Gastrocnemius medialis (tissue), 4 donors: Measurements from ENCODE around the gene UPB1. TPM values are rescaled to one million over a fixed set of nuclear protein-coding genes. Genes with fewer than 3 reads are reported as not detected.
A peak's percentile ranks its signal among the peaks of the same experiment; 100 is the strongest.

Source experiments
- ATAC-seq, 2 donors: fragments of 150-250 bp; one replicate each; pipeline ENCODE4 v1.9.1; 2016
- DNase-seq, 2 donors: peaks; one replicate each; pipeline ENCODE4 v3.0.0-alpha.2; 2019
- H3K27ac ChIP-seq, 4 donors: fragments of 200-600 bp; sonication (generic); 1 replicate in 1 of 4; 2 replicates in 3 of 4; pipeline ENCODE4 v1.5.1; 2016 to 2018; ENCODE audit warnings: mild to moderate bottlenecking in 2 of 4, moderate library complexity in 1 of 4
- H3K27me3 ChIP-seq, 3 donors: fragments of 200-600 bp; sonication (generic) in 2 of 3; 1 replicate in 1 of 3; 2 replicates in 2 of 3; pipeline versions ENCODE4 v1.5.1 to v1.6.0; 2016 to 2019; ENCODE audit warnings: mild to moderate bottlenecking in 1 of 3, moderate library complexity in 1 of 3
- H3K36me3 ChIP-seq, 2 donors: fragments of 200-600 bp; sonication (generic) in 1 of 2; one replicate each; pipeline ENCODE4 v1.5.1; 2017 to 2018
- H3K4me1 ChIP-seq, 2 donors: fragments of 200-600 bp; sonication (generic) in 1 of 2; one replicate each; pipeline ENCODE4 v1.5.1; 2016 to 2017; ENCODE audit warnings: mild to moderate bottlenecking in 2 of 2
- H3K4me3 ChIP-seq, 4 donors: fragments of 200-600 bp; sonication (generic) in 3 of 4; 1 replicate in 1 of 4; 2 replicates in 3 of 4; pipeline ENCODE4 v1.5.1; 2016 to 2019; ENCODE audit warnings: mild to moderate bottlenecking in 2 of 4
- H3K9me3 ChIP-seq, 3 donors: fragments of 200-600 bp; sonication (generic) in 2 of 3; 1 replicate in 1 of 3; 2 replicates in 2 of 3; pipeline ENCODE4 v1.5.1; 2016 to 2019
- CTCF ChIP-seq, 5 experiments: fragments of 450-650 bp in 3 of 5; fragments of 200-600 bp in 2 of 5; sonication (generic) in 2 of 5; IDR thresholded peaks in 4 of 5; conservative IDR thresholded peaks in 1 of 5; 1 replicate in 4 of 5; 2 replicates in 1 of 5; pipeline ENCODE4 v1.5.1; 2016 to 2019; ENCODE audit warnings: antibody characterized with exemption in 5 of 5, mild to moderate bottlenecking in 3 of 5, moderate library complexity in 3 of 5
- POLR2A ChIP-seq, 2 donors: fragments of 450-650 bp; IDR thresholded peaks; one replicate each; pipeline ENCODE4 v1.6.1; 2017; ENCODE audit warnings: antibody characterized with exemption in 2 of 2, mild to moderate bottlenecking in 2 of 2, moderate library complexity in 2 of 2
- in situ Hi-C, 4 donors: fragments of 200-750 bp; cut with MboI; loops; one replicate each; pipeline versions ENCODE4 v1.15.0 to v1.8.0; 2017; ENCODE audit warnings: low sequenced_read_pairs in 4 of 4
- intact Hi-C: fragments of 100-400 bp; cut with DNase I; formaldehyde crosslinking; loops from one replicate; pipeline ENCODE4 v1.15.1; 2023; ENCODE audit warnings: low total_unique reads
- total RNA-seq, 4 donors: library from RNA; depleted of rRNA; stranded (reverse); fragments of >200 nt; gene quantifications; one replicate each; pipeline versions ENCODE4 v1.1.0 to v1.2.3, GENCODE V29; 2016

The UPB1 gene
- total RNA-seq, 4 donors from 2014 or later = 0.20 to 0.25 (median 0.22) TPM

DNA sequence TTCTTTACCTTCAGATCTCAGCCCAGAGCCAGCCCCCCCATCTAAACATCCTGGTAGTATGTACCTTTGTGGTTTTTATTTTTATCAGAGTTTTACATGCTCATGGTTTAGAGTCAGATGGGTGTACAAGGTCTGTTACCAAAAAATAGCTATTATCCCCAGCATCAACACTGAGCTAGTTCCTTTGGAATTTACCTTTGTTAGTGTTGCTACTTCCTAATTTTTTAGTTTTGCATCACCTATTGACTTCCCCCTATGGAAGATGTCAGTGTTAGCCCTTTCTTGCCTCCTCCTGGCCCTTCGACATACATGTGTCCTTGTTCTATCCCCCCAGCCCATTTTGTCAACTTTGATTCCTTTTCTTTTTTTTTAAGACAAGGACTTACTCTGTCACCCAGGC is 7.4 kb downstream of the UPB1 start:
- TF ChIP-seq POLR2A (IDR thresholded peaks at IDR 0.05) (no peak), CTCF (IDR thresholded peaks at IDR 0.05 in 4 of 5, conservative IDR thresholded peaks at IDR 0.05 in 1 of 5) (no peak)
- H3K4me3 ChIP-seq = no peak overlapping the region
- no peak overlapping the region for H3K27ac ChIP-seq
- no peaks in the 10 kb centered on the region for H3K27me3 ChIP-seq
- in situ Hi-C loops (loop anchor here in 1 of 4 donors (10.0 kb wide), 1 partner anchor 68 kb away; no protein-coding TSS in a partner anchor), intact Hi-C loops (loop anchor here (5.0 kb wide), 1 partner anchor 80 kb away; no protein-coding TSS in a partner anchor)
- H3K36me3 ChIP-seq = no peaks in the 10 kb centered on the region
- H3K9me3 ChIP-seq = no peaks in the 10 kb centered on the region
- no peak for ATAC-seq
- DNase-seq = no peak
- peaks cover 0 to 10% of the 10 kb centered on the region in 2 donors for H3K4me1 ChIP-seq

DNA sequence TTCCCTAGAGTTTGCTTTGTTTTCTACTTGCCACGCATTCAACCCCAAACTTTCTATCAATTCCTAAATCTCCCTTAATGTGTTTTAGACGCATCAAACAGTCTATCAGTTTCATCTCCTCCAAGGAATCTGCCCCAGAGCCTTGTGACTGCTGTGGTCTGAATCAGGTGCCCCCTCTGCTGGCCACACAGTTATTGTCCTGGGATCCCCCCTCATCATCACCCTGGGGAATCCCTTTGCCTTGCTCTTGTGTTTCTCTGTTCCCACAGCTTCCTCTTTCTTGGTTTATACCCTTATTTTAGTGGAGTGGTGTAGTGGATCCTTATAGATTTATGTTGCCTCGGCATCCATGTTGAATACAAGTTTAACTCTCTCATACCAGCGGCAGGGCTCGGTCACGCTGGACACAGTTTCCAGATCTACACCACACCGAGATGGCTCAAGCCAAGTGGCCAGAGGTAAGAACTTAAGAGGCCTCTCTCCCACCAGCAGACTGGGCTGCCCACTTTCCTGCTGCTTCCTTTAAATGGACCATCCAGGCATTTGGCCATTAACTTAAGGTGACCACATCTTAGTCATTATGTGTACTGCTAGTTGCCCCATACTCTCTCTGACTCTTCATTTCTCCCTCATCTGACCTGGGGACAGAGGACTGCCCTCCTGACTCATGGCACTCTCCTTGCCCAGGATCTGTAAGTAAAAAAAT is 8.2 kb downstream of the UPB1 start:
- in situ Hi-C loops = loop anchor here in 1 of 4 donors (10.0 kb wide), 1 partner anchor 68 kb away; no protein-coding TSS in a partner anchor
- H3K27ac ChIP-seq = no peak overlapping the region
- peaks cover 0 to 10% of the 10 kb centered on the region in 2 donors for H3K4me1 ChIP-seq
- no peak overlapping the region for H3K4me3 ChIP-seq
- intact Hi-C loops = loop anchor here (5.0 kb wide), 1 partner anchor 81 kb away; no protein-coding TSS in a partner anchor
- DNase-seq = no peak
- H3K9me3 ChIP-seq = no peaks in the 10 kb centered on the region
- peak in 1 of 2 donors; percentile 55 for ATAC-seq
- no peaks in the 10 kb centered on the region for H3K36me3 ChIP-seq
- H3K27me3 ChIP-seq = no peaks in the 10 kb centered on the region
- peak; percentile 21 to 67 (median 57) for TF ChIP-seq CTCF (IDR thresholded peaks at IDR 0.05 in 4 of 5, conservative IDR thresholded peaks at IDR 0.05 in 1 of 5)
- TF ChIP-seq POLR2A (IDR thresholded peaks at IDR 0.05) = no peak

GRCh38 chr22:24503843-24504338 is 8.8 kb downstream of the UPB1 start:
- Histone ChIP-seq H3K27ac (no peak overlapping the region), H3K4me3 (no peak overlapping the region), H3K36me3 (no peaks in the 10 kb centered on the region), H3K27me3 (no peaks in the 10 kb centered on the region), H3K4me1 (peaks cover 0 to 10% of the 10 kb centered on the region in 2 donors), H3K9me3 (no peaks in the 10 kb centered on the region)
- ATAC-seq = no peak
- in situ Hi-C loops = loop anchor here in 1 of 4 donors (10.0 kb wide), 1 partner anchor 69 kb away; no protein-coding TSS in a partner anchor
- DNase-seq = no peak
- TF ChIP-seq POLR2A (IDR thresholded peaks at IDR 0.05) = no peak
- TF ChIP-seq CTCF (IDR thresholded peaks at IDR 0.05 in 4 of 5, conservative IDR thresholded peaks at IDR 0.05 in 1 of 5) = no peak
- intact Hi-C loops = loop anchor here (5.0 kb wide), 1 partner anchor 82 kb away; no protein-coding TSS in a partner anchor

- DNase-seq (no peak), ATAC-seq (no peak)
- H3K36me3 ChIP-seq = no peaks in the 10 kb centered on the region
- no peak for TF ChIP-seq POLR2A (IDR thresholded peaks at IDR 0.05)
- no peak for TF ChIP-seq CTCF (IDR thresholded peaks at IDR 0.05 in 4 of 5, conservative IDR thresholded peaks at IDR 0.05 in 1 of 5)
- in situ Hi-C loops (loop anchor here in 1 of 4 donors (10.0 kb wide), 1 partner anchor 70 kb away; no protein-coding TSS in a partner anchor), intact Hi-C loops (loop anchor here (5.0 kb wide), 1 partner anchor 82 kb away; no protein-coding TSS in a partner anchor)
- peaks cover 0 to 10% of the 10 kb centered on the region in 2 donors for H3K4me1 ChIP-seq
- H3K27me3 ChIP-seq = no peaks in the 10 kb centered on the region
- no peak overlapping the region for H3K4me3 ChIP-seq
- H3K27ac ChIP-seq = no peak overlapping the region
- H3K9me3 ChIP-seq = no peaks in the 10 kb centered on the region
These were observed 9.4 kb downstream of the UPB1 start for GRCh38 chr22:24504540-24504939.
